Left ventricle myocardium inferior (tissue), 1 donor: Measurements from ENCODE around the gene MAGI2. TPM values are rescaled to one million over a fixed set of nuclear protein-coding genes. Genes with fewer than 3 reads are reported as not detected.

Experiments
- DNase-seq: peaks from one replicate; pipeline ENCODE4 v3.0.0-alpha.2; 2020
- H3K27ac ChIP-seq: fragments of 200-600 bp; replicated peaks from 2 replicates; pipeline ENCODE4 v1.8.0; 2021
- H3K27me3 ChIP-seq: fragments of 200-600 bp; 2 replicates; pipeline ENCODE4 v1.8.0; 2021; ENCODE audit warnings: low read depth
- H3K36me3 ChIP-seq: fragments of 200-600 bp; 2 replicates; pipeline ENCODE4 v1.8.0; 2021
- H3K4me1 ChIP-seq: fragments of 200-600 bp; 2 replicates; pipeline ENCODE4 v1.8.0; 2021
- H3K4me3 ChIP-seq: fragments of 200-600 bp; 2 replicates; pipeline ENCODE4 v1.8.0; 2021; ENCODE audit warnings: mild to moderate bottlenecking, moderate library complexity
- H3K9me3 ChIP-seq: fragments of 200-600 bp; replicated peaks from 2 replicates; pipeline ENCODE4 v1.8.0; 2021
- intact Hi-C: fragments of 100-400 bp; cut with micrococcal nuclease; formaldehyde crosslinking; loops from one replicate; pipeline ENCODE4 v1.11.0; 2022
- total RNA-seq: library from RNA; stranded (reverse); fragmentation: NEBNext Ultra II Directional; extraction: Animal tissue kit (Norgen Biotek cat#: 25700); gene quantifications from one replicate; pipeline ENCODE4 v1.2.1, GENCODE V29; 2021
- TF ChIP-seq, protein P1 (sequence below): fragments of 200-600 bp; IDR thresholded peaks from 2 replicates; pipeline ENCODE4 v1.8.0; 2021; ENCODE audit warnings: antibody characterized with exemption, mild to moderate bottlenecking, borderline replicate concordance
- donor health status: DM: no; HTN: yes; CAD: no; lungs with severe emphysema.

MAGI2 gene
- total RNA-seq, 1 donor from 2014 or later, result 4.5 TPM

- Histone ChIP-seq H3K4me1 (no peaks in the 10 kb centered on the region), H3K36me3 (no peaks in the 10 kb centered on the region), H3K9me3 (peaks cover 11% of the 10 kb centered on the region), H3K4me3 (no peak overlapping the region), H3K27me3 (no peaks in the 10 kb centered on the region), H3K27ac (no peak overlapping the region)
- TF ChIP-seq, protein P1, sequence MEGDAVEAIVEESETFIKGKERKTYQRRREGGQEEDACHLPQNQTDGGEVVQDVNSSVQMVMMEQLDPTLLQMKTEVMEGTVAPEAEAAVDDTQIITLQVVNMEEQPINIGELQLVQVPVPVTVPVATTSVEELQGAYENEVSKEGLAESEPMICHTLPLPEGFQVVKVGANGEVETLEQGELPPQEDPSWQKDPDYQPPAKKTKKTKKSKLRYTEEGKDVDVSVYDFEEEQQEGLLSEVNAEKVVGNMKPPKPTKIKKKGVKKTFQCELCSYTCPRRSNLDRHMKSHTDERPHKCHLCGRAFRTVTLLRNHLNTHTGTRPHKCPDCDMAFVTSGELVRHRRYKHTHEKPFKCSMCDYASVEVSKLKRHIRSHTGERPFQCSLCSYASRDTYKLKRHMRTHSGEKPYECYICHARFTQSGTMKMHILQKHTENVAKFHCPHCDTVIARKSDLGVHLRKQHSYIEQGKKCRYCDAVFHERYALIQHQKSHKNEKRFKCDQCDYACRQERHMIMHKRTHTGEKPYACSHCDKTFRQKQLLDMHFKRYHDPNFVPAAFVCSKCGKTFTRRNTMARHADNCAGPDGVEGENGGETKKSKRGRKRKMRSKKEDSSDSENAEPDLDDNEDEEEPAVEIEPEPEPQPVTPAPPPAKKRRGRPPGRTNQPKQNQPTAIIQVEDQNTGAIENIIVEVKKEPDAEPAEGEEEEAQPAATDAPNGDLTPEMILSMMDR, result no peak
- DNase-seq, result no peak
- intact Hi-C loops, result no loop called here
Observed at GRCh38 chr7:79093421-79093820, 360.0 kb downstream of the MAGI2 start.

DNA sequence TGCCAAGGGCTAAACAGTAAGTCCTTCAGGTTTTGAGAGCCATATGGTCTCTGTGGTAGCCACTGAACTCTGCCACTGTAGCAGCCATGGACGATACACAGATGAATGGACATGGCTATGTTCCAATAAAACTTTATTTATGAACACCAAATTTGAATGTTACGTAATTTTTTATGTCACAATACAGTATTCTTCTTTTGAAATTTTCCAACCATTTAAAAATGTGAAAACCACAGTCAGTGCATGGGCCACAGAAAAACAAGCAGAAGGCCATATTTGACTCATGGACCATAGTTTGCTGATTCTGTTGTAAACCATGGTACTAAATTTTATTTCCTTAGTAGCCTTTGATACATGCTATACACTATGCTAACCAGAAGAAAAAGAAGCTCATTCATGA lies 361.8 kb downstream of the MAGI2 start:
- Histone ChIP-seq H3K4me1 (no peaks in the 10 kb centered on the region), H3K27ac (no peak overlapping the region), H3K4me3 (no peak overlapping the region), H3K27me3 (no peaks in the 10 kb centered on the region), H3K36me3 (no peaks in the 10 kb centered on the region), H3K9me3 (peaks cover 23% of the 10 kb centered on the region)
- DNase-seq, result no peak
- intact Hi-C loops, result no loop called here
- TF ChIP-seq, protein P1, result no peak

DNA sequence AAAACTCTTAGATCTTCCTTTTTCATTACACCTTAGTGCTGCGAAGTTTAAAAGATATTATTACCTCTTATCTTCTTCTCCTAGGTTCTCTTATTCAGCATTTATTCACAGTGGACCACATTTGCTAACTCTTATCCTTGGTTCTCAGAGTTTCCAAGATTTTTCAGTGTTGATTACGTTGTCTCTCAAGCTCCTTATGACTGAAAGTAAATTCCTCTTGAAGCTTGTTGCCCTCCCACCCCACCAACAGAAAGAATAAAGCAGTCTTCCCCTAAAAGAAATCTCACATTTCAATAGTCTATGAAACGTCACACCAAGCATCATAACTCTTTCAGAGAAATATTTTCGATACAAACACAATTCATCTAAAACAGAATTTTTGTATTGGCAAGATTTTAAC lies 362.5 kb downstream of the MAGI2 start:
- Histone ChIP-seq H3K27me3 (no peaks in the 10 kb centered on the region), H3K4me1 (no peaks in the 10 kb centered on the region), H3K9me3 (peaks cover 23% of the 10 kb centered on the region), H3K4me3 (no peak overlapping the region), H3K27ac (no peak overlapping the region), H3K36me3 (no peaks in the 10 kb centered on the region)
- no peak for DNase-seq
- intact Hi-C loops, result no loop called here
- TF ChIP-seq, protein P1, result no peak

DNA sequence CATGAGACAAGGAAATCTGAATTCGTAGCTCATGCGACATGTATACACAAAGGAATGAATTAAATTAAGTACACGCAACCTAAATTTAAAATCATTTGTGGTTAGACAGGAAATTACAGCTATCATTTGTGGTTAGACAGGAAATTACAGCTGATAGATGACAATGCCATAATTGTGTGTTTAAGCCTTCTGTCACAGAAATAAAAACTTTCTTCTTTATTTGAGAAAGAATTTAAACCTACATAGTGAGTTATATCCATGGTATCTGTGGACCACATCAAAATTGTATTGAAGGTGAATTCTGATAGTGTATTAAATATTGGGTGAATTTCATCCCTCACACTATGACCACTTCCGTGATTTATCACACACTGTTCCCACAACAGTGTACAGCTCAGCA lies 362.9 kb downstream of the MAGI2 start:
- Histone ChIP-seq H3K27ac (no peak overlapping the region), H3K9me3 (peaks cover 23% of the 10 kb centered on the region), H3K4me1 (no peaks in the 10 kb centered on the region), H3K36me3 (no peaks in the 10 kb centered on the region), H3K27me3 (no peaks in the 10 kb centered on the region), H3K4me3 (no peak overlapping the region)
- intact Hi-C loops, result no loop called here
- TF ChIP-seq, protein P1, result no peak
- no peak for DNase-seq

GRCh38 chr7:79084423-79084822 lies 369.0 kb downstream of the MAGI2 start:
- intact Hi-C loops, result no loop called here
- no peaks in the 10 kb centered on the region for H3K4me1 ChIP-seq
- no peaks in the 10 kb centered on the region for H3K36me3 ChIP-seq
- no peaks in the 10 kb centered on the region for H3K27me3 ChIP-seq
- H3K4me3 ChIP-seq, result no peak overlapping the region
- peaks cover 19% of the 10 kb centered on the region for H3K9me3 ChIP-seq
- TF ChIP-seq, protein P1, result no peak
- H3K27ac ChIP-seq, result no peak overlapping the region
- no peak for DNase-seq
